DMS 273 (cell line): Measurements from ENCODE around the gene CCDC89.

ENCODE experiments used
- DNase-seq: peaks from one replicate; lab custom pipeline; 2025; ENCODE audit not compliant: unreplicated experiment; lab: John Stamatoyannopoulos, UW

The CCDC89 gene

GRCh38 chr11:85685820-85686459 is at the start of gene CCDC89:
Gene CCDC89 (minus strand): TSS chr11:85686195. CDS start chr11:85686130, 65 bp downstream.
- DNase-seq = peak; percentile 95

GRCh38 chr11:85732965-85733364 is 47.0 kb upstream of the CCDC89 start:
- DNase-seq = no peak

- DNase-seq = no peak
Measured at GRCh38 chr11:85726381-85726780, 40.4 kb upstream of the CCDC89 start.

- DNase-seq = peak; percentile 1
Measured at GRCh38 chr11:85725510-85726258, 39.7 kb upstream of the CCDC89 start.

GRCh38 chr11:85724748-85725465 is 38.9 kb upstream of the CCDC89 start:
- no peak for DNase-seq

- no peak for DNase-seq
Measured at GRCh38 chr11:85723088-85723487, 37.1 kb upstream of the CCDC89 start.

GRCh38 chr11:85721191-85721590 is 35.2 kb upstream of the CCDC89 start:
- DNase-seq = no peak

GRCh38 chr11:85718991-85719807 is 33.2 kb upstream of the CCDC89 start:
- DNase-seq = peak; percentile 66

- DNase-seq = no peak
Measured at GRCh38 chr11:85718126-85718943, 32.3 kb upstream of the CCDC89 start.

- DNase-seq = no peak
Measured at GRCh38 chr11:85717429-85717828, 31.4 kb upstream of the CCDC89 start.

- DNase-seq = no peak
Measured at GRCh38 chr11:85712953-85713352, 27.0 kb upstream of the CCDC89 start.

GRCh38 chr11:85710917-85711316 is 24.9 kb upstream of the CCDC89 start:
- DNase-seq = no peak

GRCh38 chr11:85709941-85710702 is 24.1 kb upstream of the CCDC89 start:
- DNase-seq = no peak

GRCh38 chr11:85705800-85706199 is 19.8 kb upstream of the CCDC89 start:
- no peak for DNase-seq

- DNase-seq = no peak
Measured at GRCh38 chr11:85704967-85705366, 19.0 kb upstream of the CCDC89 start.

- DNase-seq = no peak
Measured at GRCh38 chr11:85699957-85700741, 14.2 kb upstream of the CCDC89 start.

- DNase-seq = no peak
Measured at GRCh38 chr11:85698195-85698594, 12.2 kb upstream of the CCDC89 start.

GRCh38 chr11:85697747-85698146 is 11.8 kb upstream of the CCDC89 start:
- no peak for DNase-seq

- no peak for DNase-seq
Measured at GRCh38 chr11:85695546-85695945, 9.6 kb upstream of the CCDC89 start.
